ENCODE measurements around the gene SCN1A. TPM values are rescaled to one million over a fixed set of nuclear protein-coding genes. Genes with fewer than 3 reads are reported as not detected.

SCN1A gene
- 0.55 TPM for polyA plus RNA-seq (2013, experiment 1 of 2)
- polyA plus RNA-seq (2013, experiment 2 of 2) = 1.1 TPM

GRCh38 chr2:166127217-166128155 lies at the start of gene SCN1A:
Gene SCN1A, minus strand, starts transcription at chr2:166128020. Its CDS starts 54,399 bp downstream, at chr2:166073621.
- no peak within 1 kb of the TSS for H3K27ac ChIP-seq (ENCODE audit: low read depth, low read length)
- WGBS = 37% methylated on average over 7 of the region's 7 CpGs

GRCh38 chr2:166173263-166173662 lies 45.4 kb upstream of the SCN1A start:
- Histone ChIP-seq H3K9me3 (ENCODE audit: insufficient read depth, low read depth, low read length) (no peaks in the 10 kb centered on the region), H3K27me3 (ENCODE audit: insufficient read depth, low read length) (no peaks in the 10 kb centered on the region), H3K9ac (ENCODE audit: low read depth, low read length) (no peak overlapping the region), H3K36me3 (ENCODE audit: insufficient read depth, low read length) (no peaks in the 10 kb centered on the region), H3K4me1 (ENCODE audit: insufficient read depth, low read length) (0 out of 2 replicates have a peak, but pooled peaks cover 3% of the 10 kb centered on the region), H3K27ac (ENCODE audit: low read depth, low read length) (no peak overlapping the region), H3K4me3 (ENCODE audit: low read length) (no peak overlapping the region)
- 86% methylated on average over 2 of the region's 2 CpGs for WGBS

More at GRCh38 chr2:166127217-166128155, at the start of gene SCN1A:
- Histone ChIP-seq H3K4me1 (ENCODE audit: insufficient read depth, low read length) (peaks cover 17% of the 10 kb centered on the region), H3K9ac (ENCODE audit: low read depth, low read length) (no peak within 1 kb of the TSS), H3K9me3 (ENCODE audit: insufficient read depth, low read depth, low read length) (no peaks in the 10 kb centered on the region), H3K27me3 (ENCODE audit: insufficient read depth, low read length) (no peaks in the 10 kb centered on the region), H3K4me3 (ENCODE audit: low read length) (no peak within 1 kb of the TSS), H3K36me3 (ENCODE audit: insufficient read depth, low read length) (no peaks in the 10 kb centered on the region)

DNA sequence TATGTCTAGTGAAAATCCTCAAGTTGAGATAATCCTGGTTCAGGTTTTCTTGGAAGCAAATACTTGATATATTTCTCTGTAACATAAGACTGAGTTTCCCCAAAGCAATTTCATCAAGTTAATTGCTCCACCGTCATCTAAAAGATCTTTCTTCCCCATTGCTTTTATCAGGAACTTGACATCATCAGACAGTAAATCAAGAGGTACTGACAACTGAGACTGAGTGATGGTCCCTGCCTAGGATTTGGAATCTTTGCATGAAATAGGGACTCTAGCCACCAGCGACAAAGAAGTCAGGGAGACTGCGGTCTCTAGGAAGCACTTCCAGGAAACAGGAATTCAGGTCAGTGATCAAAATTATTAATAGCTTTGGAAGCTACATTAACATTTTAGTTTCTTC lies 43.4 kb upstream of the SCN1A start:
- 89% methylated on average over 3 of the region's 3 CpGs for WGBS
- no peak overlapping the region for H3K9ac ChIP-seq (ENCODE audit: low read depth, low read length)
- H3K4me1 ChIP-seq (ENCODE audit: insufficient read depth, low read length) = 0 out of 2 replicates have a peak, but pooled peaks cover 3% of the 10 kb centered on the region
- H3K36me3 ChIP-seq (ENCODE audit: insufficient read depth, low read length) = no peaks in the 10 kb centered on the region
- H3K27ac ChIP-seq (ENCODE audit: low read depth, low read length) = no peak overlapping the region
- H3K4me3 ChIP-seq (ENCODE audit: low read length) = no peak overlapping the region
- H3K9me3 ChIP-seq (ENCODE audit: insufficient read depth, low read depth, low read length) = no peaks in the 10 kb centered on the region
- H3K27me3 ChIP-seq (ENCODE audit: insufficient read depth, low read length) = no peaks in the 10 kb centered on the region

GRCh38 chr2:166170356-166170755 lies 42.5 kb upstream of the SCN1A start:
- Histone ChIP-seq H3K27me3 (ENCODE audit: insufficient read depth, low read length) (no peaks in the 10 kb centered on the region), H3K9me3 (ENCODE audit: insufficient read depth, low read depth, low read length) (no peaks in the 10 kb centered on the region), H3K36me3 (ENCODE audit: insufficient read depth, low read length) (no peaks in the 10 kb centered on the region), H3K4me3 (ENCODE audit: low read length) (no peak overlapping the region), H3K27ac (ENCODE audit: low read depth, low read length) (no peak overlapping the region), H3K9ac (ENCODE audit: low read depth, low read length) (no peak overlapping the region), H3K4me1 (ENCODE audit: insufficient read depth, low read length) (0 out of 2 replicates have a peak, but pooled peaks cover 3% of the 10 kb centered on the region)
- WGBS = 93% methylated on average over 1 of the region's 2 CpGs

- H3K9me3 ChIP-seq (ENCODE audit: insufficient read depth, low read depth, low read length) = no peaks in the 10 kb centered on the region
- H3K36me3 ChIP-seq (ENCODE audit: insufficient read depth, low read length) = no peaks in the 10 kb centered on the region
- no peak overlapping the region for H3K4me3 ChIP-seq (ENCODE audit: low read length)
- WGBS = 68% methylated on average over 1 of the region's 2 CpGs
- H3K27ac ChIP-seq (ENCODE audit: low read depth, low read length) = no peak overlapping the region
- no peak overlapping the region for H3K9ac ChIP-seq (ENCODE audit: low read depth, low read length)
- no peaks in the 10 kb centered on the region for H3K27me3 ChIP-seq (ENCODE audit: insufficient read depth, low read length)
- 0 out of 2 replicates have a peak, but pooled peaks cover 3% of the 10 kb centered on the region for H3K4me1 ChIP-seq (ENCODE audit: insufficient read depth, low read length)
Observed at GRCh38 chr2:166167449-166167848, 39.6 kb upstream of the SCN1A start.

DNA sequence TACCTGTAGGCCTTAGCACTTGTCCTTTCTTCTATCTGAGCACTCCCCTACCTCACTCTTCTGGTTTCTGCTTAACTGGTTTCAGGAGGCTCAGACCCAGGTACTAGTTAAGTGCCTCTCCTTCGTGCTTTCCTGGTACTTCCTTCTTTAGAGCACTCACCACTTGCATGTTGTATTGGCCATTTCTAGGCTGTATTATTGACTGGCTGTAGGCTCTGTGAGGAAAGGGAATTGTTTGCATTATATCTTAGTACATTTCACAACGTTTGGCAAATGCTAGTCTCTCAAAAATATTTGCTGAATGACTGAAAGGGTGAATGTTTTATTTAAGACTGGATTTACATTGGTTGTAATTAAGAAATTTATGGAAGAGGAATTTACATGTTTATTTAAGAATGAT lies 36.0 kb upstream of the SCN1A start:
- no peaks in the 10 kb centered on the region for H3K36me3 ChIP-seq (ENCODE audit: insufficient read depth, low read length)
- no peaks in the 10 kb centered on the region for H3K9me3 ChIP-seq (ENCODE audit: insufficient read depth, low read depth, low read length)
- no peak overlapping the region for H3K4me3 ChIP-seq (ENCODE audit: low read length)
- H3K4me1 ChIP-seq (ENCODE audit: insufficient read depth, low read length) = no peaks in the 10 kb centered on the region
- no peak overlapping the region for H3K9ac ChIP-seq (ENCODE audit: low read depth, low read length)
- WGBS = 90% methylated on average over 2 of the region's 2 CpGs
- H3K27me3 ChIP-seq (ENCODE audit: insufficient read depth, low read length) = no peaks in the 10 kb centered on the region
- no peak overlapping the region for H3K27ac ChIP-seq (ENCODE audit: low read depth, low read length)

GRCh38 chr2:166158546-166158945 lies 30.7 kb upstream of the SCN1A start:
- Histone ChIP-seq H3K4me3 (ENCODE audit: low read length) (no peak overlapping the region), H3K36me3 (ENCODE audit: insufficient read depth, low read length) (no peaks in the 10 kb centered on the region), H3K9me3 (ENCODE audit: insufficient read depth, low read depth, low read length) (no peaks in the 10 kb centered on the region), H3K27me3 (ENCODE audit: insufficient read depth, low read length) (no peaks in the 10 kb centered on the region), H3K27ac (ENCODE audit: low read depth, low read length) (no peak overlapping the region), H3K4me1 (ENCODE audit: insufficient read depth, low read length) (no peaks in the 10 kb centered on the region), H3K9ac (ENCODE audit: low read depth, low read length) (no peak overlapping the region)
- 96% methylated on average over 2 of the region's 2 CpGs for WGBS

GRCh38 chr2:166157578-166157977 lies 29.8 kb upstream of the SCN1A start:
- 92% methylated on average over 1 of the region's 2 CpGs for WGBS

GRCh38 chr2:166156985-166157490 lies 29.2 kb upstream of the SCN1A start:
- Histone ChIP-seq H3K9me3 (ENCODE audit: insufficient read depth, low read depth, low read length) (no peaks in the 10 kb centered on the region), H3K36me3 (ENCODE audit: insufficient read depth, low read length) (no peaks in the 10 kb centered on the region), H3K4me1 (ENCODE audit: insufficient read depth, low read length) (no peaks in the 10 kb centered on the region), H3K27me3 (ENCODE audit: insufficient read depth, low read length) (no peaks in the 10 kb centered on the region), H3K9ac (ENCODE audit: low read depth, low read length) (no peak overlapping the region), H3K4me3 (ENCODE audit: low read length) (no peak overlapping the region), H3K27ac (ENCODE audit: low read depth, low read length) (no peak overlapping the region)
- WGBS = 100% methylated on average over 2 of the region's 3 CpGs

More at GRCh38 chr2:166157578-166157977, 29.8 kb upstream of the SCN1A start:
- Histone ChIP-seq H3K4me1 (ENCODE audit: insufficient read depth, low read length) (no peaks in the 10 kb centered on the region), H3K36me3 (ENCODE audit: insufficient read depth, low read length) (no peaks in the 10 kb centered on the region), H3K4me3 (ENCODE audit: low read length) (no peak overlapping the region), H3K9ac (ENCODE audit: low read depth, low read length) (no peak overlapping the region), H3K27me3 (ENCODE audit: insufficient read depth, low read length) (no peaks in the 10 kb centered on the region), H3K9me3 (ENCODE audit: insufficient read depth, low read depth, low read length) (no peaks in the 10 kb centered on the region), H3K27ac (ENCODE audit: low read depth, low read length) (no peak overlapping the region)

GRCh38 chr2:166155589-166155988 lies 27.8 kb upstream of the SCN1A start:
- Histone ChIP-seq H3K36me3 (ENCODE audit: insufficient read depth, low read length) (no peaks in the 10 kb centered on the region), H3K4me1 (ENCODE audit: insufficient read depth, low read length) (no peaks in the 10 kb centered on the region), H3K9ac (ENCODE audit: low read depth, low read length) (no peak overlapping the region), H3K9me3 (ENCODE audit: insufficient read depth, low read depth, low read length) (no peaks in the 10 kb centered on the region), H3K27me3 (ENCODE audit: insufficient read depth, low read length) (no peaks in the 10 kb centered on the region), H3K4me3 (ENCODE audit: low read length) (no peak overlapping the region), H3K27ac (ENCODE audit: low read depth, low read length) (no peak overlapping the region)
- WGBS = 93% methylated on average over 2 of the region's 2 CpGs

- no peak overlapping the region for H3K27ac ChIP-seq (ENCODE audit: low read depth, low read length)
- H3K9ac ChIP-seq (ENCODE audit: low read depth, low read length) = no peak overlapping the region
- H3K4me3 ChIP-seq (ENCODE audit: low read length) = no peak overlapping the region
- no peaks in the 10 kb centered on the region for H3K27me3 ChIP-seq (ENCODE audit: insufficient read depth, low read length)
- no peaks in the 10 kb centered on the region for H3K36me3 ChIP-seq (ENCODE audit: insufficient read depth, low read length)
- H3K4me1 ChIP-seq (ENCODE audit: insufficient read depth, low read length) = no peaks in the 10 kb centered on the region
- WGBS = 45% methylated on average over 3 of the region's 3 CpGs
- no peaks in the 10 kb centered on the region for H3K9me3 ChIP-seq (ENCODE audit: insufficient read depth, low read depth, low read length)
Observed at GRCh38 chr2:166154685-166155338, 27.0 kb upstream of the SCN1A start.

Measured in HUES64 (cell line).